ENCODE measurements around the gene C4orf54.

C4orf54 gene

DNA sequence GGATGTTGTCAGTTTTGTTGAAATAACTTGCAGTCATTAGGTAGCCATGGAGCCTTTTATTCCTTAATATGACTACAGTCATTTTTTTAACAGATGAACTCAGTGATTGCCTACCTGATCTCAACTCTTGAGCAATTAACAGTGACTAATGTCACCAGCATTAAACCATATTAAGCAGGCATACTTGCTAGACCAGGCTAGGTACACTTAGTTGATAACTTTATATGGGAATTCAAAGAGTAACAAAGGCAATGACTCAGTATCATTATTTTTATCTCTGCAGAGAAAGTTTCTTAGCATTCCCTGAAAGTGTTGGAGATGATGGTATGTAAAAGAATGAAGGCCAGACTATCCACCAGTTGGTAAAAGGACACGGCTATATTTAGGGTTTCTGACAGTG lies at the start of gene C4orf54:
Gene C4orf54 (minus strand): TSS at position 31 of the 400 bp plus-strand sequence. CDS start 3,180 bp downstream, outside the sequence.
- DNase-seq, result no peak

DNA sequence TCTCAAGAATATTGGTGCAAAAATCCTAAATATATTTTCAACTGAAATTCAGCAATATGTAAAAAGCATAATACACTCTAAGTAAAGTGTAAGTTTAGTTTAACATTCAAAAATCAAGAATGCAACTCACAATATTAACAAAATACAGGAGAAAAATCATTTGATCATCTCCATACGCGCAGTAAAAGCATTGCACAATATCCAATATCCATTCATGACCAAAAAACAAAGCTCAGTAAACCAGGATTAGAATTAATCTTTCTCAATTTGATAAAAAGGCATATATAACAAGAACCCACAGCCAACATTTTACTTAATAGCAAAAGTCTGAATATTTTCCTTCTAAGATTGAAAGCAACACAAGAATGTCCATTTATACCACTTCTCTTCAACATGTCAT lies 48.3 kb upstream of the C4orf54 start:
- no peak for DNase-seq

DNA sequence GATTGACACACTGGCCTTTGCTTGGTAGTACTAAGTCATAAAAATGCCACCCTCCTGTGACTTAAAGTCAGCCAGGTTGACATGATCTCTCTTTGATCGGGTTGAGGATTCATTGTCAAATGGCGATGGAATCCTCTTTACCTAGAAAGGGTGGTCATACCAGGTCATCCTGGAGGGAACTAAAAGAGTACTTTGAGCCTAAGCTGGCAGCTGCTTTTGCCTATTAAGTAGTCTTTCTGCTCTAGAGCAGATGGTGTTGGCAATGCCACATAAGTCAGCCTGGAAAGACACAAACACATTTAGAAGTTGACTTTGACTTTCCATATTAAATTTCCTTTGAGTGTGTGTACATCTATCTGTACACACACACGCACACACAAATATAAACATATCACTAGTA lies 39.2 kb upstream of the C4orf54 start:
- DNase-seq, result no peak

DNA sequence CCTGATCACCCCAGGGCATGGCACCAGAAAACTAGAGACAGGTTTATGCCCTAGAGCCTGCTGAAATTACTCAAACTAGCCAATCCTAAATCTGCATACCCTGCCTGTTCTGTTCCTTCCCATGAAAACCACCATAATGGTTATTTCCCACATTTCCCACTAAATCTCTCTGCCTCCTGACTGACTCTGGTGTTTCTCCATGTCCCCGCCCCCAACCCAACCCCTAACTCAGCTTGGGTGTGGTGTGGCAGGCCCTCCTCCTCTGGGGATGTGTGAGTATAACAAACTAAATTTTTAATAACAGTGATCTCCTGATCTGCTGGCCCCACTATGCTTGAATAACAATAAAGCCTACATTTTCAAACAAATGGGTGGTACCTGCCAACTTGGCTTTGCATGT lies 35.5 kb upstream of the C4orf54 start:
- no peak for DNase-seq

DNA sequence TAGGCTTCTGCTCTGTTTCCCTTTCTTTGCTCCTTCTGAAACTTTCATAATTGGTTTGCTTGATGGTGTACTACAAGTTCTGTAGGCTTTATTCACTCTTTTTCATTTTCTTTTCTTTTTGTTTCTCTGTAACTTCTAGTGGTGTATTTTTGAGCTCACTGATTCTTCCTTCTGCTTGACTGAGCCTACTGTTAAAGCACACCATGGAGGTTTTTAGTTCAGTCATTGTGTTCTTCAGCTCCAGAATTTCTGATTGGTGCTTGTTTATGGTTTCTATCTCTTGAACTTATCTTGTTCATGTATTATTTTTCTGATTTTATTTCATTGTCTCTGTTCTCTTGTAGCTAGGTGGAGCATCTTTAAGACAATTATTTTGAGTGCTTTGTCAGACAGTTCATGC lies 33.4 kb upstream of the C4orf54 start:
- DNase-seq, result no peak

DNA sequence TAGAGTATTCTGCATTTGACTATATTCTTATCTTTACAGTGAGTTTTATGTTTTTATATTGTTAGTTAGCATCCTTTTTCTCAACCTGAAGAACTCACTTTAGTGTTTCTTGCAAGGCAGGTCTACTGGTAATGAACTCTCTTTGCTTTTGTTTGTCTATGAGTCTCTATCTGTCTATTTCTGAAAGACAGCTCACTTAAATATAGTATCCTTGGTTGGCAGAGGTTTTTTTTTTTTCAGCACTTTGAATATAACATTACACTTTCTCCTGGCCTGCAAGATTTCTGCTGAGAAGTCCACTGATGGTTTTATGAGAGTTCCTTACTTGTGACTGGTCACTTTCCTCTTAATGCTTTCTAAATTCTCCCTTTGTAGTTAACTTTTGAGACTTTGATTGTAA lies 32.8 kb upstream of the C4orf54 start:
- DNase-seq, result no peak

DNA sequence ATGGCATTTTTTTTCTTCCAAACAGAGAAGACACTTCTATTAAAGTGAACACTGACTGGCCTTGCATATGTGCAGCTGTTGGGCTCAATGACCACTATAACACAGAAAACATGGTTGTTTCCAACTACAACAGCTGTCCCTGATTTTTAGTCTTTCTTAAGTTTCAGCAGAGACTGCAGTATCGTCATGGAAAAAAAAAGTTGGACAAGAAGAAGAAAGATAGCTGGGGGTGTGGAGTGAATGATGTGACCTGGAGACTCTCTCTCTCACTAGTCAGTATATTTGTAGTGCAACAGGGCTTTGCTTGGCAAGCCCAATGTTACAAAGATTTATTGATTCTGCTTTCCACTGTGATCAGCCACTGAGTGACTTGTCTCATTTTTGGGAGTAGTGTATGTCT lies 29.5 kb upstream of the C4orf54 start:
- DNase-seq, result no peak

DNA sequence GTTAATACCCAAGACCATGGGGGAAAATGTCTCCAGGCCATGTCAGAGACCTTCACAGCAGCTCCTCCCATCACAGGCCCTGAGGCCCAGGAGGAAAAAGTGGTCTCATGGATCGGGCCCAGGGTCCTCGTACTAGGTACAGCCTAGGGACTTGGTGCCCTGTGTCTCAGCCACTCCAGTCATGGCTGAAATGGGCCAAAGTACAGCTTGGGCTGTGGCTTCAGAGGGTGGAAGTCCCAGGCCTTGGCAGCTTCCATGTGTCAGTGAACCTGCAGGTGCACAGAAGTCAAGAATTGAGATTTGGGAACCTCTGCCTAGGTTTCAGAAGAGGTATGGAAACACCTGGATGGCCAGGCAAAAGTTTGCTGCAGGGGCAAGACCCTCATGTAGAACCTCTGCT lies 27.6 kb upstream of the C4orf54 start:
- no peak for DNase-seq

DNA sequence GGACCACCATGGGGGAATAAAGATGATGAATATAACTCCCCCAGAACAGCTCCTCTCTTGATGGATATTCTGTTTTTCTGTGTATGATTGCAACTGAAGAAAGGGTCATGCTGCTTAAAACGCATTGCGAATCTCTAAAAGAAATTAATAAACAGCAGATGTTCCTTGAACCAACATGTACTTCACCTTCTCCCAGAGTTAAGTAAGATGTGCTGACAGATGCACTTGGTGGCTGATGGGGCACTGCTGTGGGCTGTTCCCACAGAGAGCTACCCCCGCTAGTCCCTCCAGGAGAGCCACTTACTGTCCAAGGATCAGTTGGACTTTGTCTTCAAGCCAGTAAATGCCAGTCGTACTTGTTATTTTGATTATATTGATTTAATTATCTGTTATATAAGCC lies 26.3 kb upstream of the C4orf54 start:
- no peak for DNase-seq

DNA sequence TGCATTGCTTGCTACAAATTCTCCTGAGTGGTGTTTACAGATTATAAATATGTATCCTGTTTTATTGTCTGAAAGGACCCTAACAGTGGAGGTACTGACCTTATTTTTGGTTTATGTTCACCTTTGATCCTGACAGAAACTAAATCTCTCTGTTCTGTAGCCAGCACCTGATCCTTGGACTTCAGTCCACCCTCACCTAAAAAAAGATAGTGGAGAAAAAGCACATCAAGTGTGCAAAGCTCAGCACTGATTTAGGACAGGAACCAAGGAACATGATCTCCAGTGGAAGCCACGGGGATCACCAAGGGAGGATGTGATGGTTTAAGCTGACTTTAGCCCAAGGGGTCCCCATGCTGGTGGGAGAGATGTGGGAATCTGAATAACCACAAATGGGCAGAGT lies 22.3 kb upstream of the C4orf54 start:
- DNase-seq, result no peak

DNA sequence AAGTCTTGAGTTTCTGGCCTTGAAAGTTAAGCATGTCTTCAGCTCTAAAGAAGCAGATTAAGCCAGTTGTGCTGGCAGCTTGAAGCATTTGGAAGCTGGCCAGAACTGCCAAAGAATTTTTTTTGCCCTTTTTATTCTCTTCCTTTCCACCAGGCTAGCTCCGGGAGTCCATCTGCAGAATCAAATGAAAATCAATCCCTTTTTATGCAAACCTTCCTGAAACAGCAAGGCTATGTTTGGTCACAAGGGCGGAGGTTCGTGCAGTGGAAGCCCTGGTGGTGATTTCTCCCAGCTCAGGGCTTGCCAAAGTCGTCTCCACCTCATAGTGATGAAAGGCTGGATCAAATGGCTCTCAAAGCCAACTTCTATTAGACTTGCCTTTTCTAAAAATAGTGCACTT lies 21.6 kb upstream of the C4orf54 start:
- DNase-seq, result no peak

DNA sequence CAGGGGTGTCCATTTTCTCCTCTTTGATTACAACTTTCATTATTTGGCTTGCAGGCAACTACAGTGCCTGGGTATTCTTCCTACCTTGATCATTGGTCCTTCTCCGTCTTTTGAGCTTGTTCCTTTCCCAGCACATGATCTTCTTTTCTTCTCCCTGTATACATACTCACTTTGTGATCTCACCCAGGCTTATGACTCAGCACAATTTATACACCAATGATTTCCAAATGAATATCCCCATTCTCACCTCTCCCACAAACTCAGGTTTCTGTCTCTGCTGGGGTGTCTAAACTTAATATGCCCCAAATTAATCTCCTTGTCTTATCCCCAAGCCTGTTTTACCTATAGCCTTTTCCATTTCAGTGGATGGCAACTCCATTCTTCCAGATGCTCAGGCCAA lies 19.5 kb upstream of the C4orf54 start:
- DNase-seq, result no peak

DNA sequence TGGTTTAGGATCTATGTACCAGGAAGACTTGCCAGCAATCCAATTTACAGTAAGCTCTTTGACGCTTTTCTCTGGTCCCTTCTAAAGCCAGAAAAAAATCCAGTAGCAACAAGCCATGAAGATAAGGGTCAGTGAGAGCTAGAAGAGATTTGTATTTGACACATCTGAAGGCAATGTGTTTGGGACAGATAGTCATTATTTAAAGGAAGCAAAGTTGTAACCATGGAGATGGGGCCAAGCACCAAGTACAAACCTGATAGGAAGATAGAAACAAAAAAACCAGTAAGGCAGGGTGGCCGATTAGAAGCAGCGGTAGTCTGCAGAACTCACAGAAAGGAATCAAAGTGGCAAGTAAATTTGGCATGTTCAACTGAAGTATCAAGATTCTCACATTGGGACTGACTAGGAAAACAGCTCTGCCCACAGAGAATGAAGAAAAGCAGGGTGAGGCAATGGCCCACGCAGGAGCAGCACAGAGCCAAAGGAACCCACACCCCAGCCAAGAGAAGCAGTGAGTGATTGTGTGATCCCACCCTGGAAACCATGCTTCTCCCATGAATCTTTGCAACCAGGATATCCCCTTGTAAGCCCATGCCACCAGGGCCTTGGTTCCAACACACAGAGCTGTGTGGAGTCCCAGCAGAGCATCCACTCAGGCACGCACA lies 12.9 kb upstream of the C4orf54 start:
- DNase-seq, result no peak

DNA sequence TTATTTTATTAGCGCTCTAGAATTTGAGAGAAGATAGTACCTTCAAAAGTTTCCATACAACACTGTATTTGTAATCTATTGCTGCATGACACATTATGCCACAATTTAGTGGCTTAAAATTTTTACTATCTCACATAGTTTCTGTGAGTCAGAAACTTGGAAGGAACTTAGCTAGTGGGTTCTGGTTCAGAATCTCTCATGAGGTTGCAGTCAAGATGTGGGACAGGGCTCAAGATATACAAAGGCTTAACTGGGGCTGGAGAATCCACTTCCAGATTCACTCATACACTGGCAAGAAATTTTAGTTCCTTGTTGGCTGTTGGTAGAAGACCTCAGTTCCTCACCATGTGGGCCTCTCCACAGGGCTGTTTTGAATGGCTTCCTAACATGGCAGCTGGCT lies 11.5 kb upstream of the C4orf54 start:
- no peak for DNase-seq

DNA sequence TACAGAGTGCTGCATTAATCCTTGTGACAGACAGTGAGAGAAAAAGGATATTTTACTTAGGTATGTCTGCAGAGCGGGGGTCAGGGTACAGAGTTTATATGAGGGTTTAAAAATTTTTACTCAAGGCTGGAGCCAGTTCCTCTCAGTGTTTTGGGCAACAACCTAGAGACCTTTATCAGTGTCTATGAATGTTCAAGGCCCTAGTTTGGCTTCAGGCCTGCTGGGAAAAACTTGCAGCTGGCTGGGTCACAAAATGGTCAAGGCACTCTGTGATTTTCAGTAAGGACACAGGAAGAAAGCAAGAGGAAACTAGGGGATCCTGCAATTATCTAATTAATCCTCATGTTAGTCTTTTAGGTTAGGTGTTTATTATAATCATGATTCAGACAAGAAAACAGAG lies 10.8 kb upstream of the C4orf54 start:
- no peak for DNase-seq

DNA sequence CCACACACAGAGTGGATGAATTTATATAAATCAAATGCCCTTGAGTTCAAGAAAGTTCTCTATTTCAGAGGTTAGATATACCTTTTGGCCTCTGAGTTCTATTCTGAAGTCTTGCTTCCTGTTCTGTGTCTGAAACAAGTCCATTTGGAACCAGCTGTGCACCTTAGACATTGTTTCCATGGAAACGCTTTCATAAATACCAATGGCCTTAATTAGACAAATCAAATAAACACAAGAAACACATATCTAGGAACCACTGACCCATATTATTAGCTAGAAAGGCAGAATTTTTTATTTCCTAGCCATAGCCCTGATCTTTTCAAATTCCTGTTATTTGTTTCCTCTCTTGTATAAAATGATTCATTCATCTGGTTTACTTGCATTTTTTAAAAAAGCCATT lies 8.4 kb upstream of the C4orf54 start:
- no peak for DNase-seq

DNA sequence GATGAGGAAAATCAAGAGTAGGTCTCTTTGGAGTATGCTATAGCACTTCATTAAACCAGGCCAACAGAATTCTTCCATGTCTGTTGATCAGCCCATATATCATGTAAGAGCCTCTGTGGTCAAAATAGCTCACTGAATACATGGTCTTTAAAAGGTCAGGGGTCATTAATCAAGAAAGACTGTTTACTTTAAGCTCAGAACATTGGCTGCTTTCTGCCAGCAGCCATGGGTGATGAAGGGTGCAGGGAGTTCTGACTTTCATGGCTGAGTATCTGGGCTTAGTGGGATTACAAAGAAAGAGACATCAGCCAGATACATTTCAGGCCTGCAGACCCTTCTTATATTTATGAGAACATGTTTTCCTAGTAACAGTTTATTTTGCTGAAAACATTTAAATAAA lies 7.1 kb upstream of the C4orf54 start:
- DNase-seq, result no peak

DNA sequence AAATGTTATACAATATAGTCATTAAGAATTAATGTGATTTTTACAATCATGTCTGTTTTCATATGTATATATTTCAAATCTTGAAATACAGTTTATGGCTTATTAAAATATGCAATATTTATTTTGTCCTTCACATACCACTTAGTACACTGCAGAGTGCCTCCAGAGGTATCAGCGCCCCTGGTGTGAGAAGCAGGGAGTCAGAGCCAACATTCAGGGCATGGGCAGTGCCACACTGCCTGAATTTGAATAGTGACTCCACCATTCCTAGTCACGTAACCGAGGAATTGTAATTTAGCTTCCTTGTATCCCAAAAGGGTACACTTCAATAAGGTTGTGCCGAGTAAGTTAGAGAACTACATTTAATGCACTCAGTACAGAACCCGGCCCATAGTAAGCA lies 4.3 kb upstream of the C4orf54 start:
- DNase-seq, result no peak

DNA sequence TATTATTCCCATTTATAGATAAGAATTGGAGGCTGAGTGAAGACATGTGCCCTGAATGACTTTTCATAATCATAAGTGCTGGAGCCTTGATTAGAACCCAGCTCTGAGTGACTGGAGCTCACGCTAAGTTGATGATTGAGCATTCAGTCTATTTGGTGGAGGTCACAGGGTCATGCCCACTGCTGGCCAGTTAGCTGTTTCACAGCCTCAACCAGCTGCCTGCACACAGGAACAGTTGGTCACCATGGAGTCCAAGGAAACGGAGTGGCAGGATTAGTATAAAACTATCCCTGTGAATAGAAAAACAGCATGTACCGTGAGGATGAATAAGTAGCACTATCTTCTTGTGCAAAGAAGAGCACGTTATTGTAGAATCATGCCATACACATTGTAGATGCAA lies 1.0 kb upstream of the C4orf54 start:
- no peak for DNase-seq

DNA sequence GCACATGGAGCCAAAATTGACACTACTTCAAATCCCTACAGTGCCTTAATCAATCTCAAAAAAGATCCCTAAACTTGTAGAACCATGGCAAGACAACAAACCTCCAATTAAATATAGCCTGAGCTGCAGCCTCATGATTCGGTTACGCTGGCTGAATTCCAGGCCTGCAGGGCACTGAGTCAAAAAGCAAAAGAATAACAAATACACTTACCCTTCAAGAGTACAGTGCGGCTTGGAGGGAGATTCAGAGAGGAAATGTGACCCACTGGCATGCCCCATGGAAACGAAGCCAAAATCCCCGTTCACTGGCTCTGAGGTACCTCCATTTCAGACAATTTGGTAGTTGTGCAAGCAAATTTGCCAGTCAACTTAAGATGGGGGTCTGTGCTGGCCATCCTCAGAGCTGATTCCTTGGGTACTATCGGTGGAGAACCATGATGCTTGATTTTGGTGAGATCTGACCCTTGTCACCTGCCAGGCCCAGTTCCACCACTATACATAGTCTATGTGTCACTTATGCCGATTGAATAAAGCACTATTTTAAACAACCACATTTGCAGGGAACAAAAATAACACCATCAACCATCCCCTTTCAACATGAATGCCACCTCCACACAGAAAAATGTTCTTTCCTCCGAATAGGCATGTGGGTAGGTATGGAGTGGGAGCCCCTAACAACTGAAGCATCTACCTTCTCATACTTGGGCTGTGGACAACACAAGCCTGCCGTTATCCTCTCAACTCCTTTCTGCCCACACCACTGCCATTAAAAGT lies 2.1 kb downstream of the C4orf54 start:
- no peak for DNase-seq

DNA sequence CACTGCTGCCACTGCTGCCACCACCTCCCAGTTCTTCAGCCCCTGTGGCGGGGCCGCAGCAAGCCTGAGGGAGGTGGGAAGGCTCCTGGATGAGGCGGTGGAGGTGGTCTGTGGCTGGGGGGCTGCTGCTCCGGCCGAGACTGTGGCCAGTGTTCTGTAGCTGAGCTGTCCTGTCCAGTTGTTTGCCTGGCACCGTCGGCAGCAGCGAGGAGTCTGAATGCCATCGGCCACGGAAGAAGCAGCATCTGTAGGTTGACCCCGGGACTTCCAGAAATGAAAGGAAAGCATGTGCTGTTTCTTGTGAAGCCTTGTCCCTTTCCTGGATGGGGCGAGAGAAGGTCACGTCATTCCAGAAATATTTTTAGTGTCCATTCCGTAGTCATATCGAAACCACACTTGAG lies 3.3 kb downstream of the C4orf54 start:
- no peak for DNase-seq

DNA sequence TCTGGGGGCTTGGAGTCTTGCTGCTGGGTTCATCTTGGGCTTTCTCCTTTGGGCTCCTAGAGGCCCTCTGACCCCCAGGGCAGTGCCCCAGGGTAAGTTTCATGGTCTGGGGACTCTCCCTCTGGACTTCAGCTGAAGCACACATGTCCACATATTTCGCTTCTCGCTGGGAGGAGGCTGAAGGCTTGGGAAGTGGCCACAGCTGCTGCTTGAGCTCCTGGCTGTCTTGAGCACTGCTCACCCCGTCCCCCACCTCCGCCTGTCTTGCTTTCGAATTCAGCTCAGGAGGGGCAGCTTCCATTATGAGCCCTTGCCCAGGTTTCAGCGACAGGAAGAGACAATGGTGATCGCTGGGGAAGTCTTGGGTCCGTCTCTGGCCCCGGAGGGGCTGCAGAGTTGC lies 3.7 kb downstream of the C4orf54 start:
- DNase-seq, result no peak

DNA sequence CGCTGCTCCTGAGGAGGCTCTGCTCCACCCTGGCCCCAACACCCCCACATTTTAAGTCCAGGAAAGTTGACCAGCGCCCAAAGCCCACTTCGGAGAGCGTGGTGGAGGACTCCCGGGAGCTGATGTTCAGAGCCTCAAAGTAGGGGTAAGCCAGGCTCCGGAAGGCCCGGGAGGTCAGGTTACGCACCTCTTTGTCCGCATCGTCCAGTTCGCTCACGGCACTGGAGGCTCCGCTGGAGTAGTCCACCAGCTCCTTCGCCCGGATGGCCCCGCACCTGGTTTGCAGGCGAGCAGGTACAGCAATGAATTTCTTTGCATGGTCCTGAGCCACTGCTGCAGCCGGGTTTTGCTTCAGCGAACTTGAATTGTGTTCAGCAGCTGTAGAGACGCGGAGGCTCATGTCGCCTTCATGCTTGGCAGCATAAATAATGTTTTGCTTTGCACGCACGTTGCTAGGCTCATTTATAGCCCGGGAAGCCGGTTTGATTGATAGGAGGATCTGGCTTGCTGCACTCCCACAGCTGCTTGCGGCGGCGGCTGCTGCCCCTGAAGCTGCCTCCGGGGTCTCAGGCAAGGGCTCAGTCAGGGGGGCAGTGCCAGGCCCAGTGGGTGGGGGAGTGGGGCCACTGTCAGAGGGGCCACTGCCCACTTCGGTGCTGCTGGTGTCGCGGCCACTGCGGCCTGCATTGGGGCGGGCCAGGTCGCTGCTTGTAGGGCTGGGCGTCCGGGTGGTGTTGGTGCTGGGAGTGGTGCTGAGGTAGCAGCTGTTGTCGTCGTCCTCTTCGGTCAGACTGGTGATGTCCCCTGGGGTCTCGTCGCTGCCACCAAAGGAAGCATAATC lies 4.8 kb downstream of the C4orf54 start:
- no peak for DNase-seq

Data from activated CD4-positive, CD25-positive, alpha-beta regulatory T cell treated with anti-CD3 and anti-CD28 coated beads, Interleukin-2, amount 50 U/mL, for 72 hours (primary cell).